Mesenchymal stem cell (in vitro differentiated cells and primary cell): ENCODE data around the gene RPS17.
A peak's percentile ranks its signal among the peaks of the same experiment; 100 is the strongest.

Experiments used
- DNase-seq: peaks from one replicate; pipeline ENCODE4 v3.0.0-alpha.2; 2013
- H2AFZ ChIP-seq: one replicate; pipeline ENCODE4 v1.6.1; 2013; ENCODE audit warnings: low read depth, mild to moderate bottlenecking, control low read depth, inconsistent platforms, low read length, moderate library complexity
- H2AK5ac ChIP-seq: 2 replicates; pipeline ENCODE4 v1.6.1; 2013; ENCODE audit warnings: low read length, moderate library complexity, mild to moderate bottlenecking, inconsistent platforms; ENCODE audit not compliant: severe bottlenecking
- H2BK120ac ChIP-seq: one replicate; pipeline ENCODE4 v1.6.1; 2013; ENCODE audit warnings: low read depth, mild to moderate bottlenecking, inconsistent platforms, low read length, moderate library complexity
- H2BK12ac ChIP-seq, 2 experiments: one replicate each; pipeline ENCODE4 v1.6.1; 2013; ENCODE audit warnings: inconsistent platforms in 2 of 2, low read length in 2 of 2, mild to moderate bottlenecking in 2 of 2, moderate library complexity in 2 of 2, control low read depth in 1 of 2
- H2BK15ac ChIP-seq: one replicate; pipeline ENCODE4 v1.6.1; 2013; ENCODE audit warnings: mild to moderate bottlenecking, low read depth, inconsistent platforms; ENCODE audit not compliant: poor library complexity, severe bottlenecking
- H2BK5ac ChIP-seq: 2 replicates; pipeline ENCODE4 v1.6.1; 2013; ENCODE audit warnings: low read depth, mild to moderate bottlenecking, low read length, control low read depth, inconsistent platforms; ENCODE audit not compliant: poor library complexity, severe bottlenecking
- H3K14ac ChIP-seq, 2 experiments: one replicate each; pipeline ENCODE4 v1.6.1; 2013; ENCODE audit warnings: inconsistent platforms in 2 of 2, low read length in 2 of 2, control low read depth in 1 of 2, mild to moderate bottlenecking in 1 of 2, moderate library complexity in 1 of 2
- H3K18ac ChIP-seq, 2 experiments: one replicate each; pipeline ENCODE4 v1.6.1; 2013; ENCODE audit warnings: inconsistent platforms in 2 of 2, low read length in 2 of 2, control low read depth in 1 of 2, low read depth in 1 of 2, mild to moderate bottlenecking in 1 of 2
- H3K23ac ChIP-seq, 2 experiments: one replicate each; pipeline ENCODE4 v1.6.1; 2013; ENCODE audit warnings: inconsistent platforms in 2 of 2, low read length in 2 of 2, mild to moderate bottlenecking in 2 of 2, moderate library complexity in 2 of 2, control low read depth in 1 of 2
- H3K27ac ChIP-seq: 2 replicates; pipeline ENCODE4 v1.5.1; 2013; ENCODE audit warnings: mild to moderate bottlenecking, moderate library complexity, low read length, control low read depth, inconsistent platforms; ENCODE audit not compliant: poor library complexity, severe bottlenecking
- H3K27me3 ChIP-seq, 2 experiments: 2 replicates each; pipeline versions ENCODE4 v1.6.1 to v1.7.0; 2013; ENCODE audit warnings: low read length in 2 of 2, mild to moderate bottlenecking in 2 of 2, moderate library complexity in 2 of 2, control low read depth in 1 of 2, inconsistent platforms in 1 of 2; ENCODE audit not compliant: control insufficient read depth in 1 of 2, insufficient read depth in 1 of 2
- H3K36me3 ChIP-seq, 2 experiments: 2 replicates each; pipeline versions ENCODE4 v1.6.1 to v1.7.0; 2013; ENCODE audit warnings: low read length in 2 of 2, control low read depth in 1 of 2, inconsistent platforms in 1 of 2, low read depth in 1 of 2, mild to moderate bottlenecking in 1 of 2; ENCODE audit not compliant: insufficient read depth in 2 of 2, control insufficient read depth in 1 of 2
- H3K4ac ChIP-seq, 2 experiments: one replicate each; pipeline ENCODE4 v1.6.1; 2013; ENCODE audit warnings: inconsistent platforms in 2 of 2, low read length in 2 of 2, mild to moderate bottlenecking in 2 of 2, moderate library complexity in 2 of 2, control low read depth in 1 of 2, low read depth in 1 of 2
- H3K4me1 ChIP-seq: 2 replicates; pipeline ENCODE4 v1.6.1; 2013; ENCODE audit warnings: low read depth, low read length, control low read depth; ENCODE audit not compliant: control insufficient read depth, insufficient read depth
- H3K4me2 ChIP-seq: 2 replicates; pipeline ENCODE4 v1.6.1; 2013; ENCODE audit warnings: low read length, mild to moderate bottlenecking, inconsistent platforms; ENCODE audit not compliant: poor library complexity, severe bottlenecking
- H3K4me3 ChIP-seq, 2 experiments: 2 replicates each; pipeline versions ENCODE4 v1.5.1 to v1.7.0; 2013; ENCODE audit warnings: low read length in 2 of 2, mild to moderate bottlenecking in 2 of 2, control low read depth in 1 of 2, low read depth in 1 of 2; ENCODE audit not compliant: insufficient read depth in 1 of 2
- H3K79me1 ChIP-seq: replicated peaks from 2 replicates; pipeline ENCODE4 v1.6.1; 2013; ENCODE audit warnings: mild to moderate bottlenecking, control low read depth, low read length, inconsistent platforms; ENCODE audit not compliant: poor library complexity, severe bottlenecking
- H3K9ac ChIP-seq: 2 replicates; pipeline ENCODE4 v1.7.0; 2013; ENCODE audit warnings: mild to moderate bottlenecking, low read length, moderate library complexity
- H3K9me3 ChIP-seq: 2 replicates; pipeline ENCODE4 v1.7.0; 2013; ENCODE audit warnings: mild to moderate bottlenecking, low read length; ENCODE audit not compliant: control insufficient read depth
- H4K8ac ChIP-seq: one replicate; pipeline ENCODE4 v1.6.1; 2013; ENCODE audit warnings: inconsistent platforms, mild to moderate bottlenecking, low read length, moderate library complexity
- H4K91ac ChIP-seq: one replicate; pipeline ENCODE4 v1.6.1; 2013; ENCODE audit warnings: mild to moderate bottlenecking, low read length, inconsistent platforms
- WGBS: methylation state at CpG from one replicate; pipeline ENCODE4 v1.1.7; 2013; ENCODE audit warnings: mixed read lengths; 5-methylcytosine and 5-hydroxymethylcytosine counted together

The RPS17 gene

GRCh38 chr15:82538961-82539690 lies 1.1 kb downstream of the RPS17 start:
- 10% methylated on average over 28 of the region's 28 CpGs for whole genome bisulfite sequencing
- H3K4ac ChIP-seq, result peak overlapping the region in 1 of 2 experiments; percentile 69
- H3K79me1 ChIP-seq, result peaks cover under 1% of the 10 kb centered on the region
- H3K4me1 ChIP-seq, result peaks cover 11% of the 10 kb centered on the region
- no peak overlapping the region for H2BK12ac ChIP-seq
- H3K23ac ChIP-seq, result no peak overlapping the region
- no peak overlapping the region for H2AFZ ChIP-seq
- peaks cover 27 to 51% of the 10 kb centered on the region in 2 experiments for H3K36me3 ChIP-seq
- H3K14ac ChIP-seq, result no peak overlapping the region
- H3K27ac ChIP-seq, result no peak overlapping the region
- H4K91ac ChIP-seq, result no peak overlapping the region
- peak; percentile 34 for DNase-seq
- H4K8ac ChIP-seq, result no peak overlapping the region
- H3K4me2 ChIP-seq, result peak overlapping the region; percentile 66
- peak overlapping the region in 1 of 2 experiments; percentile 85 for H3K18ac ChIP-seq
- no peak overlapping the region for H2AK5ac ChIP-seq
- no peaks in the 10 kb centered on the region for H3K27me3 ChIP-seq
- peak overlapping the region; percentile 98 for H3K9ac ChIP-seq
- no peak overlapping the region for H2BK120ac ChIP-seq
- H3K4me3 ChIP-seq, result peak overlapping the region; percentile 77 to 98
- no peak overlapping the region for H2BK5ac ChIP-seq
- H2BK15ac ChIP-seq, result no peak overlapping the region
- H3K9me3 ChIP-seq, result no peaks in the 10 kb centered on the region

- Histone ChIP-seq H3K4me3 (no peak overlapping the region), H2BK5ac (no peak overlapping the region), H3K14ac (no peak overlapping the region), H3K23ac (no peak overlapping the region), H3K27ac (no peak overlapping the region), H3K9ac (peak overlapping the region; percentile 98), H2AK5ac (no peak overlapping the region), H2BK120ac (no peak overlapping the region), H3K9me3 (no peaks in the 10 kb centered on the region), H4K91ac (no peak overlapping the region), H3K4me1 (peaks cover 9% of the 10 kb centered on the region), H3K36me3 (peaks cover 44 to 50% of the 10 kb centered on the region in 2 experiments), H3K79me1 (peaks cover 5% of the 10 kb centered on the region), H3K4ac (no peak overlapping the region), H2BK15ac (no peak overlapping the region), H4K8ac (no peak overlapping the region), H3K4me2 (no peak overlapping the region), H2BK12ac (no peak overlapping the region), H2AFZ (no peak overlapping the region), H3K27me3 (no peaks in the 10 kb centered on the region), H3K18ac (no peak overlapping the region)
- no peak for DNase-seq
- WGBS, result 93% methylated on average over 2 of the region's 4 CpGs
Measured at GRCh38 chr15:82537351-82537908, 2.8 kb downstream of the RPS17 start.

GRCh38 chr15:82536409-82537350 lies 3.6 kb downstream of the RPS17 start:
- no peak overlapping the region for H2BK5ac ChIP-seq
- no peak overlapping the region for H3K18ac ChIP-seq
- peaks cover 5% of the 10 kb centered on the region for H3K79me1 ChIP-seq
- H3K27ac ChIP-seq, result peak overlapping the region; percentile 37
- 94% methylated on average over 11 of the region's 11 CpGs for WGBS
- no peak overlapping the region for H3K4me3 ChIP-seq
- H3K23ac ChIP-seq, result no peak overlapping the region
- no peak overlapping the region for H3K14ac ChIP-seq
- H3K36me3 ChIP-seq, result peaks cover 47 to 48% of the 10 kb centered on the region in 2 experiments
- H3K9me3 ChIP-seq, result no peaks in the 10 kb centered on the region
- H3K9ac ChIP-seq, result peak overlapping the region; percentile 98
- no peak overlapping the region for H2AK5ac ChIP-seq
- H4K8ac ChIP-seq, result no peak overlapping the region
- H4K91ac ChIP-seq, result no peak overlapping the region
- H2BK12ac ChIP-seq, result no peak overlapping the region
- no peak overlapping the region for H2BK120ac ChIP-seq
- peaks cover 9% of the 10 kb centered on the region for H3K4me1 ChIP-seq
- no peak overlapping the region for H3K4me2 ChIP-seq
- no peak overlapping the region for H2BK15ac ChIP-seq
- no peaks in the 10 kb centered on the region for H3K27me3 ChIP-seq
- H2AFZ ChIP-seq, result no peak overlapping the region
- H3K4ac ChIP-seq, result no peak overlapping the region
- no peak for DNase-seq
